GM12891 (cell line): ENCODE results near the gene LINS1.

Source experiments
- PAX5 ChIP-seq: IDR thresholded peaks from 2 replicates; pipeline ENCODE4 v1.6.1; 2011; ENCODE audit warnings: low read length, moderate library complexity, mild to moderate bottlenecking; ENCODE audit not compliant: insufficient read depth, severe bottlenecking
- POLR2AphosphoS5 ChIP-seq: IDR thresholded peaks from 2 replicates; pipeline ENCODE4 v1.6.1; 2011; ENCODE audit warnings: low read depth, low read length, control low read depth

DNA sequence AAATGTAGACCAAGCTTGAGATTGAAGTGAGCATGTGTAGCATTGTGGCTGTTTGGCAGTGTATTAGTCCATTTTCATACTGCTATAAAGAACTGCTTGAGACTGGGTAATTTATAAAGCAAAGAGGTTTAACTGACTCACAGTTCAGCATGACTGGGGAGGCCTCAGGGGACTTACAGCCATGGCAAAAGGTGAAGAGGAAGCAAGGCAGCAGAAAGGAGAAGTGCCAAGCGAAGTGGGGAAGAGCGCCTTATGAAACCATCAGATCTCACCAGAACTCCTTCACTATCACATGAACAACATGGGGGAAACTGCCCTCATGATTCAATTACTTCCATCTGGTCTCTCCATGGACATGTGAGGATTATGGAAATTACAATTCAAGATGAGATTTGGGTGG lies 64.7 kb downstream of the LINS1 start:
- no peak for TF ChIP-seq POLR2AphosphoS5
- no peak for TF ChIP-seq PAX5
